ENCODE results near the gene NFIA.

GRCh38 chr1:61240878-61241277 lies 158.5 kb downstream of the NFIA start:
- TF ChIP-seq CTCF (tag by site-specific recombination; IDR thresholded peaks at IDR 0.05) = no peak
- TF ChIP-seq ZNF645 (tag by site-specific recombination; IDR thresholded peaks at IDR 0.05) = no peak

Data from HEK293 (cell line).